ENCODE results near the gene PYCARD. TPM values are rescaled to one million over a fixed set of nuclear protein-coding genes. Genes with fewer than 3 reads are reported as not detected.

Gene PYCARD
- total RNA-seq, 1 donor from 2014 or later = 3.2 TPM

- intact Hi-C loops (cut with DNase I) = no loop called here
- DNase-seq (ENCODE audit: low spot score) = peak; percentile 5
Measured at GRCh38 chr16:31193874-31194273, 8.7 kb downstream of the PYCARD start.

DNA sequence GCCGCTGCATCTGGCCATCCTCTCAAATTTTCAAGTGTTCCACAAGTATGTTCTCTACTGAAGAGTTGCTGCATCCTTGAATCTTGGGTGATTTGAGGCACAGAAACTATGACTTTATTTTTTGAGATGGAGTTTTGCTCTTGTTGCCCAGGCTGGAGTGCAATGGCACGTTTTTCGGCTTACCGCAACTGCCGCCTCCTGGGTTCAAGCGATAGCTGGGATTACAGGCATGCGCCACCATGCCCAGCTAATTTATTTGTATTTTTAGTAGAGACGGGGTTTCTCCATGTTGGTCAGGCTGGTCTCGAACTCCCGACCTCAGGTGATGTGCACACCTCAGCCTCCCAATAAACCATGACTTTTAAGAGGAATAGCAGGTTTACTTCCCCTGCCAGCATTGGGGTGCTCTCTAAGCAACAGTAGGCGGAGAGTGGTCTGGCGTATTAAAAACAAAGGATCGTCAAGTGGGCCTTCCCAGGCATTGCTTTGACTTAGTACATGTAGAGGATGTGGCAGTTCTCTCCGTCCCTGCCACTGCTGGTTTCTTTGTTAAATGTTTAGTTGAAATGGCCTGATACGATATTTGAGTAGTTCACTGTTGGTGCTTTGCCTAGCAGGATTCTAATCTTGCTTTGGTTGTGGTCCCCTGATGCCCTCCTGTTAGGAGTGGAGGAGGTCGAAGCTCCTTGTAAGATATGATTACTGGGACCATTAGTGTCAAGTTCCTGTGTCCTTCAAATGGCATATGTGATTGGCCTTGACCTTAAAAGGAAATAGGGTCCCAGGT, 9.5 kb downstream of the PYCARD start:
- DNase-seq (ENCODE audit: low spot score) = peak; percentile 51
- intact Hi-C loops (cut with DNase I) = no loop called here

DNA sequence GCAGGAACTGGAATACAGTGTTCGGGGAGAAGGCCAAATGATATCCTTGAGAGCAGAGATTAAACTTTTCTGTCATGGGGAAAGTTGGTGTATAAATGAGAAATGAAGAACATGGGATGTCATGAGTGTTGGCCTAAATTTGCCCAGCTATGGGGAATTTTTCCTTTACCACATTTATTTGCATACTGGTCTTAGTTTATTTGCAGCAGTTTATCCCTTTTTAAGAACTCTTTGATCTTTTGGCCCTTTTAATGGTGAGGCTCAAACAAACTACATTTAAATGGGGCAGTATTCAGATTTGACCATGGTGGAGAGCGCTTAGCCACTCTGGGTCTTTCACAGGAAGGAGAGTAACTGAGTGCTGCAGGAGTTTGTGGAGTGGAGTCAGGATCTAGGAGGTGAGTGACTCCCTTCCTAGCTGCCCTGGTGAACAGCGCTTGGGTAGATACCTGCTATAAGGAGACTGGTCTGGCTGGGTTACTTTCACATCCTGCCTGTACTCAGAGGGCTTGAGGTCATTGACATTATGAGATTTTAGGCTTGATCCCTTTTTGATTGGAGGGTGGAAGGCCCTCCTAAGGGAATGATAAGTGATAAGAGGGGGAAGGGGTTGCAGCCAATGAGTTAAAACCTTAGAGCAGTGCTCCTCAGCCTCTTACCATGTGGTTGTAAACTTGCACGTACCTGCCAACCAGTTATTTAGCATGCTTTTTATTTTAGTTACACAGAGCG, 10.7 kb downstream of the PYCARD start:
- intact Hi-C loops (cut with DNase I) = no loop called here
- DNase-seq (ENCODE audit: low spot score) = peak; percentile 15

DNA sequence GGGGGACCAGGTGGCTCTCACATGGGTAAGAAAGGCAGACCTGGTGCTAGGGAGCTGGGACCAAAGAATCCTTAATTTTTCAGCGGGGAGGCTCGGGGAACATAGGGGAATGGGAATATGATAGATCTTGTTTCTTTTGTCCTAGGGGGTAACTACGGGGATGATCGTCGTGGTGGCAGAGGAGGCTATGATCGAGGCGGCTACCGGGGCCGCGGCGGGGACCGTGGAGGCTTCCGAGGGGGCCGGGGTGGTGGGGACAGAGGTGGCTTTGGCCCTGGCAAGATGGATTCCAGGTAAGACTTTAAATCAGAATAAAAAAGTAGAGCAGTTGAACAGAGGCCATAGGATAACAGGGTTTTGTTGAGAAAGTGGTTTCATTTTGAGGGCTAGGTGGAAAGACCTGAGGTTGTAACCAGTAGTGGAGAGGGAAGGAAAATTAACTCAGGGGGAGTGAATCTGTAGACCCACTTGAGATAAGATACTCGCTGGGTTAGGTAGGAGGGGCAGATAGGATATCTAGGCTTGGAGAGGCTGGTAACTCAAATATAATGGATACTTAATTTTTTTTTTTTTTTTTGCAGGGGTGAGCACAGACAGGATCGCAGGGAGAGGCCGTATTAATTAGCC, 11.6 kb downstream of the PYCARD start:
- intact Hi-C loops (cut with DNase I) = no loop called here
- no peak for DNase-seq (ENCODE audit: low spot score)

- DNase-seq (ENCODE audit: low spot score) = no peak
- intact Hi-C loops (cut with DNase I) = no loop called here
Measured at GRCh38 chr16:31190061-31190460, 12.5 kb downstream of the PYCARD start.

- no peak for DNase-seq (ENCODE audit: low spot score)
- intact Hi-C loops (cut with DNase I) = loop anchor here (10.0 kb wide), 2 partner anchors 75 to 195 kb away; partner anchors contain the start of gene KAT8
Measured at GRCh38 chr16:31189412-31189778, 13.2 kb downstream of the PYCARD start.

DNA sequence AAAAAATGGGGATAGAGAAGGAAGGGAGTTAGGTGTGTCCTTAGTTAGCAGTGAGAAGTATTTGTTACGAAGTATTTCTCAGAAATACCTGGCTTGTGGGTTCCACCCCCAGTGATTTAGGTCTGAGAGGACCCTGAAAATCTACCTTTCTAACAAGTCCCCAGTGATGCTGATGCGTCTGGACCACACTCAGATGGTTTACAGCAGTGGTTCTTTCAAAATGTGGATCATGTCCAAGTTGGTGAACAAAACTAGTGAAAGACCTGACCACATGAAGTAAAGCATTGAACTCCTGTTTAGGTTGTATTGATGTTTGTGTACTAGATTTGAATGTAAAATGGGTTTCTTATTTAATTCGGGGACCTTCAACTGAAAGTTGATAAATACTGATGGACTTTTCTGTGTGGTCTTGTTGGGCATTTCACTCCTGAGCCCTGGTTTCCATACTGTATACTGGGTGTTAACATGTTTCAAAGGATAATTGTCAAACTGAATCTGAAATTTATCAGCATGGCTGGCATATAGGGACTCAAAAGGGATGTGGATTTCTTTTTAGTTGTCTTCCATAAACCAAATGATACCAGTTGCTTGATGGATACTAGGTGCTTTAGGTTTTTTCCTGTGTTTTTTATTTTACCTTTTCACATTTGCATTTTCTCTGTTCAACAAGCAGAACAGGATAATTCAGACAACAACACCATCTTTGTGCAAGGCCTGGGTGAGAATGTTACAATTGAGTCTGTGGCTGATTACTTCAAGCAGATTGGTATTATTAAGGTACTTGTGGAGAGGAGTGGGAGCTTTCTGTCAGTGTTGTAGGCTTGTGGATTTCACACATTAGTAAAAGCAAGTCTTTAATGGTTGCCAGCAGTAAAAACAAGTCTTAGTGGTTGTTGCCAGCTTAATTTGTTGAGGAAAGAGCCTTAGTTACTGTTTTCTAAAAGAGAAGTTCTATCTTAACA, 13.8 kb downstream of the PYCARD start:
- intact Hi-C loops (cut with DNase I) = loop anchor here (10.0 kb wide), 2 partner anchors 74 to 196 kb away; partner anchors contain the start of gene KAT8
- DNase-seq (ENCODE audit: low spot score) = no peak

DNA sequence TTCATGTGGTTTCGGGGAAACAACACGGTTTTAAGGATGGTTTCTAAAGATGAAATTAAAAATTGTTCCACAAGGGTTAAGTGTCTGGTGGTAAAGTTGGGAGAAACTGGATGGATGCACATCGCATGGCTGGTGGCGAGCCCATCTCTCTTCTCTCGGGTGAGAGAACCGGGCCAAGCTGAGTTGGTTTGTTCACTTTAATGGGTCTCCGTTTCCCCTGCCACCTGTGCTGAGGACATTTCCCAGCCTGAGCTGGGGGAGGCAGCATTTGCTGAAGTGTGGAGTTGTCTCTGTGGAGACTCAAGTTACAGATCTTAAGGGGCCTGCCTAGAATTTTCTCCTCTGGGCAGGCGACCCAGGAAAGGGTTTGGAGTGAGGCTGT, 14.8 kb downstream of the PYCARD start:
- intact Hi-C loops (cut with DNase I) = loop anchor here (10.0 kb wide), 2 partner anchors 73 to 197 kb away; partner anchors contain the start of gene KAT8
- DNase-seq (ENCODE audit: low spot score) = no peak

DNA sequence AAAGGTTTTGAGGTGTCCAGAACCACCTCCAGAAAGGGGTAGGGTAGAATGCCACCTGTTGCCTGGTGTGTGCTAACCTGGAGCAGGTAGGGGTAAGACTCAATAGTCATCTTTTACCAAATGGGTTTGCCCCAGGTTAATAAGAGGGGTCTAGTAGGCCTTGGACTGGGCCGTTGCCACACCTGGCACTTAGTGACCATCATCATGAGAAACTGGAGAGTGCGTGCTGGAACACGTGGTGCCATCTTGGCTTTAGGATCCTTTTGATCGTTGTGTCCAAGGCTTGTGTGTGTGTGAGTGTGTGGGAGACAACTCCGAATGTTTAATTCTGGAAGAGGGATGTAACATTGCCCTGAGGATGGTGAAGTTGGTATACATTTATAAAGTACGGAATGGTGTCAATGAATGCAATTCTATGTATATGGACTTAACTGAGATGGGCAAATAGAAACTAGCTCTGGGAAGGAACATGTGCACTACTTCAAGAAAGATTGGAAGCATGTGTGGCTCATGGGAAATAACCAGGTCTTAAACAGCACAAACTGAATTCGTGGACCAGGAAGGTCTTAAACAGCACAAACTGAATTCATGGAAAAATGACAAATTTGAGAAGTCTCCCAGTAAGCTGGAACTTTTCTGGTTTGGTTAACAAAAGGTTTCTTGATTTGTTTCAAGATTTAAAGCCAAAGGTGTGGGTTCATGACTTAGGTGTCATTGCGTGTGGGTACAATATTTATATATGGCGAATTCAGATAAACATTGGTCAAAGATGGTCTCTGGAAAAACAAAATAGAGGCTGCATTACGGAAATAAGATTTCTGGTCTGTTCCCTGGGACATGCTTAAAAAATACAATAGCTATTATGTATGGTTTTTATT, 15.4 kb downstream of the PYCARD start:
- no peak for DNase-seq (ENCODE audit: low spot score)
- intact Hi-C loops (cut with DNase I) = loop anchor here (10.0 kb wide), 2 partner anchors 72 to 198 kb away; partner anchors contain the start of gene KAT8

- intact Hi-C loops (cut with DNase I) = loop anchor here (10.0 kb wide), 2 partner anchors 71 to 199 kb away; partner anchors contain the start of gene KAT8
- no peak for DNase-seq (ENCODE audit: low spot score)
Measured at GRCh38 chr16:31186176-31186575, 16.4 kb downstream of the PYCARD start.

- no peak for DNase-seq (ENCODE audit: low spot score)
- intact Hi-C loops (cut with DNase I) = loop anchor here (10.0 kb wide), 2 partner anchors 71 to 199 kb away; partner anchors contain the start of gene KAT8
Measured at GRCh38 chr16:31185339-31185738, 17.2 kb downstream of the PYCARD start.

DNA sequence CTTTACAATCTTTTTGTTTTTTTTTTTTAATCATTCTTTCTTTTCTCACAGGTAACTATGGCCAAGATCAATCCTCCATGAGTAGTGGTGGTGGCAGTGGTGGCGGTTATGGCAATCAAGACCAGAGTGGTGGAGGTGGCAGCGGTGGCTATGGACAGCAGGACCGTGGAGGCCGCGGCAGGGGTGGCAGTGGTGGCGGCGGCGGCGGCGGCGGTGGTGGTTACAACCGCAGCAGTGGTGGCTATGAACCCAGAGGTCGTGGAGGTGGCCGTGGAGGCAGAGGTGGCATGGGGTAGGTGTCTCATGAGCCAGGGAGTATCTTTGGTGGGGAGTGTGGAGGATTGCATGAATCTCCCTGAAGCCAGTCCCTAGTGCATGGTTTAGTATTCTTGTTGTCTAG, 17.7 kb downstream of the PYCARD start:
- intact Hi-C loops (cut with DNase I) = loop anchor here (5.0 to 10.0 kb wide), 3 partner anchors 70 to 257 kb away; partner anchors contain the start of genes KAT8 and ZNF843

GRCh38 chr16:31183432-31184428, 18.8 kb downstream of the PYCARD start:
- no peak for DNase-seq (ENCODE audit: low spot score)
- intact Hi-C loops (cut with DNase I) = loop anchor here (5.0 to 10.0 kb wide), 3 partner anchors 69 to 259 kb away; partner anchors contain the start of genes KAT8 and ZNF843

More for the DNA sequence above, 17.7 kb downstream of the PYCARD start:
- no peak for DNase-seq (ENCODE audit: low spot score)

- intact Hi-C loops (cut with DNase I) = loop anchor here (5.0 to 10.0 kb wide), 3 partner anchors 68 to 260 kb away; partner anchors contain the start of genes KAT8 and ZNF843
- DNase-seq (ENCODE audit: low spot score) = no peak
Measured at GRCh38 chr16:31182391-31182790, 20.2 kb downstream of the PYCARD start.

- DNase-seq (ENCODE audit: low spot score) = no peak
- intact Hi-C loops (cut with DNase I) = loop anchor here (2.0 to 10.0 kb wide), 4 partner anchors 38 to 261 kb away; partner anchors contain the start of genes KAT8 and ZNF843
Measured at GRCh38 chr16:31181102-31181830, 21.3 kb downstream of the PYCARD start.

All from cardiac septum (tissue), 1 donor.